Kidney (tissue), 14 donors: ENCODE data around the gene NUDT17. TPM values are rescaled to one million over a fixed set of nuclear protein-coding genes. Genes with fewer than 3 reads are reported as not detected.

Experiments used
- DNase-seq, 5 donors: peaks; one replicate each; pipeline ENCODE4 v3.0.0-alpha.2; 2013 to 2020
- FAIRE-seq: peaks from 2 replicates; lab custom pipeline; 2012; peaks lifted over from hg19 to GRCh38; lab: Jason Lieb, UNC
- H3K27ac ChIP-seq, 2 donors: one replicate each; pipeline ENCODE4 v1.7.0; 2013; ENCODE audit warnings: low read depth in 2 of 2, low read length in 2 of 2, inconsistent platforms in 1 of 2
- H3K27me3 ChIP-seq: one replicate; pipeline ENCODE4 v1.7.1; 2013; ENCODE audit warnings: low read length, inconsistent platforms; ENCODE audit not compliant: control insufficient read depth, insufficient read depth
- H3K36me3 ChIP-seq, 3 donors: one replicate each; pipeline versions ENCODE4 v1.7.0 to v1.7.1; 2013; ENCODE audit warnings: low read length in 3 of 3, control low read depth in 1 of 3, inconsistent platforms in 1 of 3; ENCODE audit not compliant: insufficient read depth in 3 of 3, control insufficient read depth in 2 of 3
- H3K4me1 ChIP-seq, 3 donors: one replicate each; pipeline versions ENCODE4 v1.7.0 to v1.7.1; 2013; ENCODE audit warnings: low read length in 3 of 3, inconsistent platforms in 1 of 3, low read depth in 1 of 3; ENCODE audit not compliant: control insufficient read depth in 2 of 3, insufficient read depth in 2 of 3
- H3K4me3 ChIP-seq, 3 donors: one replicate each; pipeline versions ENCODE4 v1.7.0 to v1.8.1; 2013; ENCODE audit warnings: low read length in 3 of 3, control low read depth in 1 of 3, inconsistent platforms in 1 of 3
- H3K9ac ChIP-seq, 3 donors: one replicate each; pipeline versions ENCODE4 v1.7.0 to v1.7.1; 2013; ENCODE audit warnings: low read length in 3 of 3, control low read depth in 1 of 3, inconsistent platforms in 1 of 3
- H3K9me3 ChIP-seq, 3 donors: one replicate each; pipeline versions ENCODE4 v1.7.0 to v1.7.1; 2013; ENCODE audit warnings: low read length in 3 of 3, control low read depth in 1 of 3, inconsistent platforms in 1 of 3; ENCODE audit not compliant: control insufficient read depth in 2 of 3, insufficient read depth in 1 of 3
- CTCF ChIP-seq: IDR thresholded peaks from 3 replicates; pipeline ENCODE4 v1.5.1; 2012; ENCODE audit warnings: mild to moderate bottlenecking, moderate library complexity, borderline replicate concordance; ENCODE audit not compliant: insufficient read depth; ENCODE audit errors: extremely low read depth
- intact Hi-C: fragments of 100-400 bp; cut with DNase I; formaldehyde crosslinking; loops from one replicate; pipeline ENCODE4 v1.11.1; 2022
- polyA plus RNA-seq: library from polyadenylated mRNA; stranded (reverse); fragments of 350-450 nt; fragmentation: Illumina TruSeq; extraction: RNeasy Lipid Tissue Mini Kit (QIAGEN cat#74804); gene quantifications from one replicate; pipeline ENCODE4 v1.2.3, GENCODE V29; 2014; ENCODE audit warnings: low read depth, low replicate concordance; ENCODE audit not compliant: insufficient read depth
- total RNA-seq: library from RNA; stranded (reverse); fragmentation: NEBNext Ultra II Directional; extraction: Animal tissue kit (Norgen Biotek cat#: 25700); gene quantifications from one replicate; pipeline ENCODE4 v1.2.1, GENCODE V29; 2021
- donor health status: control.
- donor health status: control.
- donor health status: control.
- donor health status: control.
- donor health status: control.
- donor health status: DM: yes; HTN: yes; CAD: no.
- donor health status: Normal renal cell carcinoma (clear cell type).

NUDT17 gene
- total and polyA plus RNA-seq, 2 donors from 2014 or later: 3.8 to 5.5 TPM

- intact Hi-C loops: no loop called here
- Histone ChIP-seq H3K27me3 (no peaks in the 10 kb centered on the region), H3K27ac (no peak overlapping the region), H3K36me3 (peaks cover 7 to 24% (median 22%) of the 10 kb centered on the region in 3 donors), H3K4me1 (peaks cover 0 to 9% (median 0%) of the 10 kb centered on the region in 3 donors), H3K4me3 (peak overlapping the region in 1 of 3 donors; percentile 87), H3K9ac (no peak overlapping the region), H3K9me3 (no peaks in the 10 kb centered on the region)
- TF ChIP-seq CTCF: no peak
- no peak for DNase-seq
- no peak for FAIRE-seq
Measured at GRCh38 chr1:145857170-145857569, 11.7 kb downstream of the NUDT17 start.

- H3K27me3 ChIP-seq: no peaks in the 10 kb centered on the region
- FAIRE-seq: no peak
- intact Hi-C loops: no loop called here
- H3K4me1 ChIP-seq: peaks cover 0 to 9% (median 0%) of the 10 kb centered on the region in 3 donors
- H3K9ac ChIP-seq: peak overlapping the region in 2 of 3 donors; percentile 24 to 53
- peak in 4 of 5 donors; percentile 62 to 84 (median 63) for DNase-seq
- H3K36me3 ChIP-seq: peaks cover 5 to 21% (median 21%) of the 10 kb centered on the region in 3 donors
- H3K27ac ChIP-seq: peak overlapping the region in 1 of 2 donors; percentile 89
- TF ChIP-seq CTCF: no peak
- H3K9me3 ChIP-seq: no peaks in the 10 kb centered on the region
- H3K4me3 ChIP-seq: peak overlapping the region; percentile 71 to 87 (median 80)
Measured at GRCh38 chr1:145858238-145858900, 12.9 kb downstream of the NUDT17 start.

- Histone ChIP-seq H3K4me1 (peaks cover 0 to 9% (median 0%) of the 10 kb centered on the region in 3 donors), H3K27me3 (no peaks in the 10 kb centered on the region), H3K9ac (peak within 1 kb of the TSS; percentile 61 to 95 (median 94)), H3K4me3 (peak within 1 kb of the TSS; percentile 87 to 99 (median 95)), H3K9me3 (no peaks in the 10 kb centered on the region), H3K27ac (peak within 1 kb of the TSS; percentile 89), H3K36me3 (peaks cover 5 to 19% (median 16%) of the 10 kb centered on the region in 3 donors)
- intact Hi-C loops: no loop called here
- no peak for TF ChIP-seq CTCF
- peak; percentile 96 to 99 (median 97) for DNase-seq
- no peak for FAIRE-seq
Measured at GRCh38 chr1:145858901-145859490, 13.6 kb downstream of the NUDT17 start, which contains the start of gene PIAS3. Gene PIAS3, minus strand, starts transcription at chr1:145859081. Its CDS starts 91 bp downstream, at chr1:145858990.
